GM23248 (cell line): ENCODE results near the gene POU2F1.

ENCODE experiments used
- EZH2 ChIP-seq: fragments of 200-600 bp; sonication (generic); IDR thresholded peaks from 2 replicates; pipeline ENCODE4 v1.6.1; 2018; ENCODE audit warnings: antibody characterized with exemption, mild to moderate bottlenecking; ENCODE audit not compliant: insufficient read depth, poor library complexity, severe bottlenecking
- EZH2phosphoT487 ChIP-seq: fragments of 200-600 bp; sonication (generic); IDR thresholded peaks from 2 replicates; pipeline ENCODE4 v1.6.1; 2018; ENCODE audit warnings: antibody characterized with exemption, moderate library complexity, mild to moderate bottlenecking, low read depth; ENCODE audit not compliant: insufficient read depth

DNA sequence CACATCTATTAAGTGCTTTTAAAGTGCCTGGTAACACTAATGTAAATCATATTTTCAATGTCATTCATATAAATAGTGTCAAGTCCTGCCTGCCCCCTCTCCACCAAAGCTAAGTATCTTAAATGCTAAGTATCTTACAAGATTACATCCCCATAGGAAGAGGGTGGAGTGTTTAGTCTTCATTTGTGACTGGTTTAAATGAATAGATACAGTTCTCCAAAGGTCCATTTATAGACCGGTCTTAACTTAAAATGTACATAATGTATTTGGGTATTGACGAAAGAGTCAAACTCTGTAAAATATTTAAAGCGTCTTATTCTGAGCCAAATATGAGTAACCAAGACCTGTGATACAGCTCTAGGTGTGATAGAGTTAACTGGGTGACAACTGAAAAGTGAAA is 60.2 kb downstream of the POU2F1 start:
- TF ChIP-seq EZH2 (no peak), EZH2phosphoT487 (no peak)
